H9 (cell line): ENCODE measurements around the gene DCLRE1A. TPM values are rescaled to one million over a fixed set of nuclear protein-coding genes. Genes with fewer than 3 reads are reported as not detected.

ENCODE experiments used
- DNase-seq: peaks from one replicate; pipeline ENCODE4 v3.0.0-alpha.2; 2017
- H2AFZ ChIP-seq: one replicate; pipeline ENCODE4 v1.6.1; 2013; ENCODE audit warnings: mild to moderate bottlenecking, low read length, control low read depth, moderate library complexity
- H2AK5ac ChIP-seq: 2 replicates; pipeline ENCODE4 v1.6.1; 2013; ENCODE audit warnings: low read length, control low read depth, mixed read lengths; ENCODE audit not compliant: insufficient read length
- H2BK120ac ChIP-seq: one replicate; pipeline ENCODE4 v1.6.1; 2013; ENCODE audit warnings: low read depth, mild to moderate bottlenecking, low read length, control low read depth, inconsistent platforms; ENCODE audit not compliant: poor library complexity, severe bottlenecking
- H2BK12ac ChIP-seq: 2 replicates; pipeline ENCODE4 v1.6.1; 2013; ENCODE audit warnings: low read length, control low read depth, mixed read lengths, low read depth; ENCODE audit not compliant: insufficient read length
- H2BK15ac ChIP-seq: 2 replicates; pipeline ENCODE4 v1.6.1; 2013; ENCODE audit warnings: low read depth, low read length, control low read depth
- H2BK20ac ChIP-seq: one replicate; pipeline ENCODE4 v1.6.1; 2013; ENCODE audit warnings: low read depth, mild to moderate bottlenecking, low read length, control low read depth, inconsistent platforms; ENCODE audit not compliant: poor library complexity, severe bottlenecking
- H2BK5ac ChIP-seq: 2 replicates; pipeline ENCODE4 v1.6.1; 2013; ENCODE audit warnings: low read length, control low read depth, mixed read lengths; ENCODE audit not compliant: insufficient read length
- H3K14ac ChIP-seq: 2 replicates; pipeline ENCODE4 v1.6.1; 2013; ENCODE audit warnings: low read length, control low read depth; ENCODE audit not compliant: insufficient read depth
- H3K18ac ChIP-seq: 2 replicates; pipeline ENCODE4 v1.6.1; 2013; ENCODE audit warnings: low read depth, mild to moderate bottlenecking, mixed read lengths, low read length, control low read depth; ENCODE audit not compliant: insufficient read length
- H3K23ac ChIP-seq: 2 replicates; pipeline ENCODE4 v1.6.1; 2013; ENCODE audit warnings: low read length, control low read depth, mixed read lengths, low read depth; ENCODE audit not compliant: insufficient read length
- H3K23me2 ChIP-seq: 2 replicates; pipeline ENCODE4 v1.6.1; 2013; ENCODE audit warnings: low read depth, mild to moderate bottlenecking, mixed read lengths, low read length, control low read depth; ENCODE audit not compliant: insufficient read length, poor library complexity, severe bottlenecking
- H3K27ac ChIP-seq: 2 replicates; pipeline ENCODE4 v1.5.1; 2013; ENCODE audit warnings: low read length, control low read depth, mixed read lengths, low read depth; ENCODE audit not compliant: insufficient read length
- H3K27me3 ChIP-seq: 2 replicates; pipeline ENCODE4 v1.6.1; 2013; ENCODE audit warnings: low read length, control low read depth, inconsistent platforms; ENCODE audit not compliant: insufficient read depth
- H3K4ac ChIP-seq: 2 replicates; pipeline ENCODE4 v1.6.1; 2013; ENCODE audit warnings: low read depth, mild to moderate bottlenecking, control low read depth, inconsistent platforms, low read length, moderate library complexity
- H3K4me1 ChIP-seq: 2 replicates; pipeline ENCODE4 v1.6.1; 2013; ENCODE audit warnings: low read length, control low read depth, inconsistent platforms; ENCODE audit not compliant: insufficient read depth
- H3K4me2 ChIP-seq: 2 replicates; pipeline ENCODE4 v1.6.1; 2013; ENCODE audit warnings: low read length, control low read depth, mixed read lengths; ENCODE audit not compliant: insufficient read length, insufficient read depth
- H3K56ac ChIP-seq: 2 replicates; pipeline ENCODE4 v1.6.1; 2013; ENCODE audit warnings: low read depth, mild to moderate bottlenecking, mixed read lengths, low read length, control low read depth; ENCODE audit not compliant: insufficient read length
- H3K79me1 ChIP-seq: 2 replicates; pipeline ENCODE4 v1.6.1; 2013; ENCODE audit warnings: low read depth, mild to moderate bottlenecking, moderate library complexity, low read length, control low read depth, inconsistent platforms; ENCODE audit not compliant: insufficient read depth, poor library complexity, severe bottlenecking
- H3K79me2 ChIP-seq: 2 replicates; pipeline ENCODE4 v1.6.1; 2013; ENCODE audit warnings: low read length, control low read depth, inconsistent platforms; ENCODE audit not compliant: insufficient read depth
- H3K9ac ChIP-seq: 2 replicates; pipeline ENCODE4 v1.6.1; 2013; ENCODE audit warnings: low read length, control low read depth, mixed read lengths; ENCODE audit not compliant: insufficient read length; ENCODE audit errors: extremely low read depth
- H3K9me3 ChIP-seq: one replicate; pipeline ENCODE4 v1.6.1; 2013; ENCODE audit warnings: low read depth, low read length, inconsistent platforms; ENCODE audit not compliant: control insufficient read depth
- H3T11ph ChIP-seq: one replicate; pipeline ENCODE4 v1.6.1; 2013; ENCODE audit warnings: mild to moderate bottlenecking, low read length, control low read depth, inconsistent platforms
- H4K20me1 ChIP-seq: one replicate; pipeline ENCODE4 v1.6.1; 2013; ENCODE audit not compliant: control insufficient read depth, insufficient read length, insufficient read depth
- H4K5ac ChIP-seq: 2 replicates; pipeline ENCODE4 v1.6.1; 2013; ENCODE audit warnings: low read depth, mild to moderate bottlenecking, mixed read lengths, low read length, control low read depth; ENCODE audit not compliant: insufficient read length
- H4K8ac ChIP-seq: replicated peaks from 2 replicates; pipeline ENCODE4 v1.6.1; 2013; ENCODE audit warnings: low read length, control low read depth, mixed read lengths, low read depth; ENCODE audit not compliant: insufficient read length
- H4K91ac ChIP-seq: 2 replicates; pipeline ENCODE4 v1.6.1; 2013; ENCODE audit warnings: low read depth, mild to moderate bottlenecking, moderate library complexity, mixed read lengths, low read length, control low read depth; ENCODE audit not compliant: insufficient read length
- H3K27ac Mint-ChIP-seq, 3 experiments: 2 replicates in 2 of 3; 3 replicates in 1 of 3; pipeline ENCODE4 v1.8.0; 2020 to 2021; ENCODE audit warnings: mixed read lengths in 3 of 3, mild to moderate bottlenecking in 1 of 3, moderate library complexity in 1 of 3
- H3K27me3 Mint-ChIP-seq: 2 replicates; pipeline ENCODE4 v1.8.0; 2021; ENCODE audit warnings: low read depth, mild to moderate bottlenecking, moderate library complexity, mixed read lengths
- H3K36me3 Mint-ChIP-seq, 3 experiments: 2 replicates in 2 of 3; 3 replicates in 1 of 3; pipeline ENCODE4 v1.8.0; 2020 to 2021; ENCODE audit warnings: low read depth in 3 of 3, mixed read lengths in 3 of 3; ENCODE audit not compliant: insufficient read depth in 1 of 3
- H3K4me1 Mint-ChIP-seq, 2 experiments: 2 replicates each; pipeline ENCODE4 v1.8.0; 2020; ENCODE audit warnings: mixed read lengths in 2 of 2
- H3K4me3 Mint-ChIP-seq, 2 experiments: 2 replicates in 1 of 2; 3 replicates in 1 of 2; pipeline ENCODE4 v1.8.0; 2020 to 2021; ENCODE audit warnings: mild to moderate bottlenecking in 2 of 2, mixed read lengths in 2 of 2, moderate library complexity in 1 of 2
- H3K9me3 Mint-ChIP-seq, 2 experiments: 2 replicates in 1 of 2; 3 replicates in 1 of 2; pipeline ENCODE4 v1.8.0; 2020; ENCODE audit warnings: mild to moderate bottlenecking in 2 of 2, mixed read lengths in 2 of 2, moderate library complexity in 1 of 2
- total RNA-seq: library from RNA; stranded (reverse); gene quantifications from 2 replicates; pipeline ENCODE4 v1.2.1, GENCODE V29; 2021
- TF ChIP-seq, protein P1 (sequence below): fragments of 200-600 bp; sonication (generic); conservative IDR thresholded peaks from 3 replicates; pipeline ENCODE4 v1.8.0; 2021; ENCODE audit warnings: antibody characterized with exemption, mild to moderate bottlenecking

Gene DCLRE1A
- total RNA-seq, 1 experiment from 2014 or later, result 9.9 TPM

- H4K91ac ChIP-seq, result no peak overlapping the region
- H3K56ac ChIP-seq, result no peak overlapping the region
- no peak overlapping the region for H2BK12ac ChIP-seq
- TF ChIP-seq, protein P1, sequence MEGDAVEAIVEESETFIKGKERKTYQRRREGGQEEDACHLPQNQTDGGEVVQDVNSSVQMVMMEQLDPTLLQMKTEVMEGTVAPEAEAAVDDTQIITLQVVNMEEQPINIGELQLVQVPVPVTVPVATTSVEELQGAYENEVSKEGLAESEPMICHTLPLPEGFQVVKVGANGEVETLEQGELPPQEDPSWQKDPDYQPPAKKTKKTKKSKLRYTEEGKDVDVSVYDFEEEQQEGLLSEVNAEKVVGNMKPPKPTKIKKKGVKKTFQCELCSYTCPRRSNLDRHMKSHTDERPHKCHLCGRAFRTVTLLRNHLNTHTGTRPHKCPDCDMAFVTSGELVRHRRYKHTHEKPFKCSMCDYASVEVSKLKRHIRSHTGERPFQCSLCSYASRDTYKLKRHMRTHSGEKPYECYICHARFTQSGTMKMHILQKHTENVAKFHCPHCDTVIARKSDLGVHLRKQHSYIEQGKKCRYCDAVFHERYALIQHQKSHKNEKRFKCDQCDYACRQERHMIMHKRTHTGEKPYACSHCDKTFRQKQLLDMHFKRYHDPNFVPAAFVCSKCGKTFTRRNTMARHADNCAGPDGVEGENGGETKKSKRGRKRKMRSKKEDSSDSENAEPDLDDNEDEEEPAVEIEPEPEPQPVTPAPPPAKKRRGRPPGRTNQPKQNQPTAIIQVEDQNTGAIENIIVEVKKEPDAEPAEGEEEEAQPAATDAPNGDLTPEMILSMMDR, result no peak
- no peaks in the 10 kb centered on the region for H3K27me3 ChIP-seq
- Mint-ChIP-seq H3K9me3 (no peaks in the 10 kb centered on the region; a peak in 1 of 5 replicates), H3K4me3 (no peak overlapping the region), H3K27ac (no peak overlapping the region), H3K27me3 (no peaks in the 10 kb centered on the region), H3K4me1 (peaks cover 27 to 29% of the 10 kb centered on the region in 2 experiments), H3K36me3 (peaks cover 18 to 35% (median 31%) of the 10 kb centered on the region in 3 experiments; a peak in 6 of 7 replicates)
- no peak for DNase-seq
- peaks cover 9% of the 10 kb centered on the region; the same call in 1 of the 2 replicates for H3K79me2 ChIP-seq
- no peak overlapping the region for H3K4me2 ChIP-seq
- H2BK20ac ChIP-seq, result no peak overlapping the region
- H3K4ac ChIP-seq, result no peak overlapping the region
- H3K14ac ChIP-seq, result no peak overlapping the region
- no peaks in the 10 kb centered on the region for H3K9me3 ChIP-seq
- H3K18ac ChIP-seq, result no peak overlapping the region
- H3K27ac ChIP-seq, result no peak overlapping the region
- no peak overlapping the region for H3T11ph ChIP-seq
- no peaks in the 10 kb centered on the region for H3K4me1 ChIP-seq
- H4K5ac ChIP-seq, result no peak overlapping the region
- peaks cover 13% of the 10 kb centered on the region for H3K23me2 ChIP-seq
- no peak overlapping the region for H2AFZ ChIP-seq
- H3K23ac ChIP-seq, result no peak overlapping the region
- no peak overlapping the region for H3K9ac ChIP-seq
- no peaks in the 10 kb centered on the region for H3K79me1 ChIP-seq
- no peak overlapping the region for H2AK5ac ChIP-seq
- no peak overlapping the region for H4K8ac ChIP-seq
- H2BK15ac ChIP-seq, result no peak overlapping the region
- H2BK5ac ChIP-seq, result no peak overlapping the region
- no peaks in the 10 kb centered on the region for H4K20me1 ChIP-seq
- H2BK120ac ChIP-seq, result no peak overlapping the region
These were observed 3.3 kb upstream of the DCLRE1A start for GRCh38 chr10:113857210-113857609.
